ENCODE data around the gene TFCP2. TPM values are rescaled to one million over a fixed set of nuclear protein-coding genes. Genes with fewer than 3 reads are reported as not detected.
A peak's percentile ranks its signal among the peaks of the same experiment; 100 is the strongest.

The TFCP2 gene
- polyA plus RNA-seq, 3 donors: 7.1 to 25.4 (median 14.2) TPM

DNA sequence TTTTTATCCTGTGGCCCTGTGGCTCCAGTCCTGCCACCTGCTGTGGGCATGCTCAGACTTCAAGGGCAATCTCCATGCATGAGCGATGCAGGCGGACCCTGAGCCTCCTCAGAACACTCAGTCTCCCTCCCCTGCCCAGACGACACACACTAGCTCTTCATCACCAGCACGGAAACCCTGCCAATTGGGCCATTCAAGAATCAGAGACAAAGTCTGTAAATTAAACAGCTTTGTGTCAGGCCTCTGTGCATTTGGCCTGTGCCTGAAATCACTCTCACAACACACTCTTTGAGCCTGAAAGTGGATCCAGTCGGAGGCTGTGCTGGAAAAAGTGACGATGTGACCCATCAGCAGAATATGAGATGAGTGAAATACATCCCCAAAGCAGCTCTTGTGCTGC is 32.4 kb upstream of the TFCP2 start:
- Mint-ChIP-seq H3K27ac (no peak overlapping the region), H3K27me3 (ENCODE audit: low read depth in 3 of 3) (peaks cover 0 to 3% (median 0%) of the 10 kb centered on the region in 3 donors), H3K9me3 (peaks cover 0 to 3% (median 0%) of the 10 kb centered on the region in 7 donors), H3K36me3 (no peaks in the 10 kb centered on the region), H3K4me3 (no peak overlapping the region), H3K4me1 (no peaks in the 10 kb centered on the region)
- H3K27ac ChIP-seq (ENCODE audit: low read depth in 1 of 2, low read length in 2 of 2): no peak overlapping the region
- H3K4me2 ChIP-seq (replicated peaks; ENCODE audit: extremely low read depth, low read length, poor library complexity, severe bottlenecking): no peak overlapping the region
- WGBS (ENCODE audit: insufficient coverage): 96% methylated on average over 6 of the region's 6 CpGs
- no peak overlapping the region for H2AFZ ChIP-seq (ENCODE audit: insufficient read depth, low read depth, low read length, poor library complexity, severe bottlenecking)
- H3K27me3 ChIP-seq (ENCODE audit: control insufficient read depth in 2 of 2, insufficient read depth in 2 of 2, low read length in 2 of 2): no peaks in the 10 kb centered on the region
- H3K4me3 ChIP-seq (replicated peaks in 1 of 3; ENCODE audit: low read depth in 2 of 3, low read length in 3 of 3): no peak overlapping the region
- intact Hi-C loops (cut with micrococcal nuclease): no loop called here
- no peaks in the 10 kb centered on the region for H3K36me3 ChIP-seq (replicated peaks in 1 of 2; ENCODE audit: control insufficient read depth in 1 of 2, insufficient read depth in 2 of 2, low read length in 2 of 2)
- H3K4me1 ChIP-seq (ENCODE audit: control insufficient read depth in 1 of 2, insufficient read depth in 2 of 2, low read length in 2 of 2): no peaks in the 10 kb centered on the region
- no peaks in the 10 kb centered on the region for H4K20me1 ChIP-seq (ENCODE audit: insufficient read depth, low read length)
- no peaks in the 10 kb centered on the region for H3K9me3 ChIP-seq (replicated peaks in 1 of 2; ENCODE audit: control insufficient read depth in 1 of 2, insufficient read depth in 1 of 2, low read length in 2 of 2)
- no peak for DNase-seq
- H3K79me2 ChIP-seq (ENCODE audit: insufficient read depth, low read length): no peaks in the 10 kb centered on the region
- TF ChIP-seq, protein P1, sequence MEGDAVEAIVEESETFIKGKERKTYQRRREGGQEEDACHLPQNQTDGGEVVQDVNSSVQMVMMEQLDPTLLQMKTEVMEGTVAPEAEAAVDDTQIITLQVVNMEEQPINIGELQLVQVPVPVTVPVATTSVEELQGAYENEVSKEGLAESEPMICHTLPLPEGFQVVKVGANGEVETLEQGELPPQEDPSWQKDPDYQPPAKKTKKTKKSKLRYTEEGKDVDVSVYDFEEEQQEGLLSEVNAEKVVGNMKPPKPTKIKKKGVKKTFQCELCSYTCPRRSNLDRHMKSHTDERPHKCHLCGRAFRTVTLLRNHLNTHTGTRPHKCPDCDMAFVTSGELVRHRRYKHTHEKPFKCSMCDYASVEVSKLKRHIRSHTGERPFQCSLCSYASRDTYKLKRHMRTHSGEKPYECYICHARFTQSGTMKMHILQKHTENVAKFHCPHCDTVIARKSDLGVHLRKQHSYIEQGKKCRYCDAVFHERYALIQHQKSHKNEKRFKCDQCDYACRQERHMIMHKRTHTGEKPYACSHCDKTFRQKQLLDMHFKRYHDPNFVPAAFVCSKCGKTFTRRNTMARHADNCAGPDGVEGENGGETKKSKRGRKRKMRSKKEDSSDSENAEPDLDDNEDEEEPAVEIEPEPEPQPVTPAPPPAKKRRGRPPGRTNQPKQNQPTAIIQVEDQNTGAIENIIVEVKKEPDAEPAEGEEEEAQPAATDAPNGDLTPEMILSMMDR (IDR thresholded peaks at IDR 0.05): no peak
- no peak overlapping the region for H3K9ac ChIP-seq (ENCODE audit: insufficient read depth, low read length, poor library complexity, severe bottlenecking)

DNA sequence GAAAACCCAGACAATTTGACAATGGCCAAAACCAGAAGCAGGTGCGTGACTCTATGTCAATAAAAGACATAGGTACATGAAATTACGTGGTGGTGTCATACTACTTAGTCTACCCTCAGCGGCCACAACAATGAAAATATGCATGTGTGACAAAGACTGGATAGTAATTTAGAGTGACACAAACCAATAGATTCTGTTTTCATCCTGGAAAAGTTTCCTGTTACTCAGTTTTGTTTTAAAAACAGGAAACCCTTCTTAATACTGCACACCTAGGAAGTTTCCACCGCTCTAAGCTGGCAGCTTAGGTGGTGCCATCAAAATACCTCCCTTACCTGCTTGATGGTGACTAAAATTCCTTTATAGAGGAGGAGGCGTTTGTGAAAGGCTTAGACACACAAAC is 29.8 kb upstream of the TFCP2 start:
- peak overlapping the region in 2 of 7 donors; percentile 2 to 20 for H3K27ac Mint-ChIP-seq
- no peak overlapping the region for H3K27ac ChIP-seq (ENCODE audit: low read depth in 1 of 2, low read length in 2 of 2)

More for the DNA sequence above, 29.8 kb upstream of the TFCP2 start:
- peaks cover 17% of the 10 kb centered on the region for H3K4me1 Mint-ChIP-seq
- no peaks in the 10 kb centered on the region for H3K9me3 Mint-ChIP-seq
- peaks cover 0 to 1% (median 1%) of the 10 kb centered on the region in 3 donors for H3K27me3 Mint-ChIP-seq (ENCODE audit: low read depth in 3 of 3)
- TF ChIP-seq, protein P1 (IDR thresholded peaks at IDR 0.05): no peak
- intact Hi-C loops (cut with micrococcal nuclease): no loop called here
- Histone ChIP-seq H4K20me1 (ENCODE audit: insufficient read depth, low read length) (no peaks in the 10 kb centered on the region), H3K27me3 (ENCODE audit: control insufficient read depth in 2 of 2, insufficient read depth in 2 of 2, low read length in 2 of 2) (no peaks in the 10 kb centered on the region), H2AFZ (ENCODE audit: insufficient read depth, low read depth, low read length, poor library complexity, severe bottlenecking) (no peak overlapping the region), H3K9ac (ENCODE audit: insufficient read depth, low read length, poor library complexity, severe bottlenecking) (no peak overlapping the region), H3K4me2 (replicated peaks; ENCODE audit: extremely low read depth, low read length, poor library complexity, severe bottlenecking) (no peak overlapping the region), H3K9me3 (replicated peaks in 1 of 2; ENCODE audit: control insufficient read depth in 1 of 2, insufficient read depth in 1 of 2, low read length in 2 of 2) (no peaks in the 10 kb centered on the region), H3K4me1 (ENCODE audit: control insufficient read depth in 1 of 2, insufficient read depth in 2 of 2, low read length in 2 of 2) (peaks cover 14 to 16% of the 10 kb centered on the region in 2 donors), H3K79me2 (ENCODE audit: insufficient read depth, low read length) (no peaks in the 10 kb centered on the region), H3K4me3 (replicated peaks in 1 of 3; ENCODE audit: low read depth in 2 of 3, low read length in 3 of 3) (no peak overlapping the region), H3K36me3 (replicated peaks in 1 of 2; ENCODE audit: control insufficient read depth in 1 of 2, insufficient read depth in 2 of 2, low read length in 2 of 2) (no peaks in the 10 kb centered on the region)
- peaks cover 0 to 4% of the 10 kb centered on the region in 2 donors for H3K36me3 Mint-ChIP-seq
- no peak for DNase-seq
- 100% methylated on average over 1 of the region's 5 CpGs for WGBS (ENCODE audit: insufficient coverage)
- no peak overlapping the region for H3K4me3 Mint-ChIP-seq
